HG02885 (cell line): ENCODE measurements around the gene SEMA6A.

ENCODE experiments used
- ATAC-seq: cut with Tn5 transposase; IDR thresholded peaks from one replicate; pipeline ENCODE4 v1.9.1; 2021; ENCODE audit warnings: mild to moderate bottlenecking; ENCODE audit not compliant: unreplicated experiment, poor library complexity

Gene SEMA6A

DNA sequence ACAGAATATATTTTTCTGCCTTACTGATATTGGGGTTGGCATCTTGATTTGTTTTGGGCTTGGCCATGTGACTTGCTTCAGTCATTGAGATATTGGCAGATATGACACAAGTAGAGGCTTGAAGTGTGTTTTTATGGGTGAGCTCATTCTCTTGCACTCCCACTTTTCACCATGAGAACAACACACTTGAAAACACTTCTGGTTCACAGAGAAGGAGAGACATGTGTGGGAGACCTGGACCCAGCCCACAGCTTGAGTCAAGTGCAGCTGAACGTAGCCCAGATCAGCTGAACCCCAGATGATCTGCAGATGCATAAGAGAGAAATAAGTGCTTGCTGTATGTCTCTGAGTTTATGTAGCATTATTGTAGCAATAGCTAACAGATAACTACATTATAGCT lies 155.4 kb downstream of the SEMA6A start:
- ATAC-seq, result no peak

DNA sequence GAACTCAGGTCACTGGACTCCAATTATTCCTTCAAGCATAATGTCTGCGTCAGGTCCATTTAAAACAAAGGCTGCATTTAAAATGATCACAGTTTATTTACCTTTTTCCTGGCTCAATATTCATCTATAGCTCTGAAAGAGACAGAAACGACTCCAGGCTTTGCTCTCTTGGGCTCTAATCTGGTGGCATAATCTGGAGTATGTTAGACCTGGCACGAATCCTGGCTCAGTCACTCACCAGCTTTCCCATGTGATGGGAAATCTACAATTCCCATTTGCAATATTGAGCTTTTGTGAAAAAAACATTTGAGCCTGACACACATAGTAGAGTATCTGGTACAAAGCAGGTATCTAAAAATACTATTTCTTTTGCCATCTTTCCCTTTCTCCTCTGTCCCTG lies 155.8 kb downstream of the SEMA6A start:
- ATAC-seq, result no peak

- no peak for ATAC-seq
Measured at GRCh38 chr5:116418016-116418415, 156.6 kb downstream of the SEMA6A start.

DNA sequence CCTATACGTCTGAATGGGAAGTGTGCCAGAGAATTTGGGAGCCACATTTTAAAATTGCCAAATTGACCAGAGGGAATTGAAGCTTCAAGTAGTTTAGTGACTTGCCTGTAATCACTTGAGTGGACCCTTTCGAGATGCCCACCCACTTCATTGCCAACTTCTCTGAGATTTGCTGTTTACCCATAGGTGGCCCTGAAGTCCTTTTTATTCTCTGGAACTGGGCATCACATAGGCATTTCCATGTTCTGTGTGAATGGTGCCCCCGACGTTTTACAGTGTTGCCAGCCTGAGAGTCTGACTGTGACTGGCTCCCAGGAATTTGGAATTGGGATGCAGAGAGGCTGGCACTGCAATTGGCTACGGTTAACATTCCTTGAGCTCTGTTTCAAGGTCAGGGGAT lies 158.6 kb downstream of the SEMA6A start:
- no peak for ATAC-seq

- no peak for ATAC-seq
Measured at GRCh38 chr5:116415182-116415581, 159.4 kb downstream of the SEMA6A start.

DNA sequence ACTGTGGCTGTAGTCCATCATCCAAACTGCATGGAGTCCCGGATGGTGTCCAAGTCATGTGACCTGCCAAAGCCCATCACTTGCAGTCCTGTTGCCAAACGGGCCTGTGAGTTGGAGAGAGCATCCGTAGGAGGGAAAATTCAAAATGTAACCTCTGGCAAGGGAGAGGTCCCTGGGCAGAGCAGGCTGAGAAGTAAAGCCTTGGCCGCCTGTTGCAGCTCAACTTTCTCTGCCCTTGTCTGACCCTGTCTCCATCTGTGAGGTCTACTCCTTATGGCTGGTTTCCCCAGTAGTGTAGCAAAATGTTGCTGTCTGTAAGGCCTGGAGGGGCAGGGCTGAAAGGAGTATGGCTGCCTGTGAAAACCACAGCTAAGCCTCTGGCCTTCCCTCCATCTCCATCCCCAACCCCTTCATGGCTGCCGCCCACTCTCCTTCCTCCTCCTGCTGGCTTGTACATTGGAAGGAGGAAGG lies 163.5 kb downstream of the SEMA6A start:
- no peak for ATAC-seq

GRCh38 chr5:116410336-116410890 lies 164.2 kb downstream of the SEMA6A start:
- no peak for ATAC-seq

GRCh38 chr5:116409591-116410296 lies 164.9 kb downstream of the SEMA6A start:
- ATAC-seq, result no peak

DNA sequence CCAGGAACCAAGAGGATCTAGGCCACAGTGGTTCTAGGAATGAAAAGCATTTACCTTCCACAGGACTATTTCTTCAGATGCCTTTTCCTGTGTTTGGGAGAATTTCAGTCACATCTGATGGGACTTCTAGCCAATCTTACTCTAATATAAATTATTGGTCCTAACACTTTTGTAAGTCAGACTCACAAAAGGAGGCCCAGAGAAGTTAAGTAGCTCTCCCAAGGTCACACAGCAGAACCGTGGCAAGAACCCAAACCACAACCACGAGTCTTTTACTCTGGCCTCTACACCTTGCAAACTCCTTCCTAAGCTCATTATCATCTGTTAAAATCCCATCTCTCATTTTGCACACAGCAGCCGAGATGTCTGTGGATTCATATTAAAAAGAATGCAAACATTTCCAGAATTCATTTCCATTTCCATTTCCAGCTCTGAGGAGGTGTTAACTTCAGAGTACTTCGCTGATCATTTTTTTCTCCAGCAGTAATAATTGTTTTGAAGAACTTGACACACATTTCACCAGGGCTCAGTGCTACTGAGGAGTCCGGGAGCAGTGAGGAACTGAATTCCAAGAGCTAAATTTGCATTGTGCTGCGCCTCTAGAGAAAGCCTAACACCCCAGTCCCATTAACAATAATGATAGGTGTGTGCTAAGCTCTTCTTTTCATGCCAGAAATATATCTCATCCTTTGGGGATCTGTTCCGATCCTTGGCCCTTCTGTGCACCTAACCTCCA lies 168.1 kb downstream of the SEMA6A start:
- ATAC-seq, result no peak

DNA sequence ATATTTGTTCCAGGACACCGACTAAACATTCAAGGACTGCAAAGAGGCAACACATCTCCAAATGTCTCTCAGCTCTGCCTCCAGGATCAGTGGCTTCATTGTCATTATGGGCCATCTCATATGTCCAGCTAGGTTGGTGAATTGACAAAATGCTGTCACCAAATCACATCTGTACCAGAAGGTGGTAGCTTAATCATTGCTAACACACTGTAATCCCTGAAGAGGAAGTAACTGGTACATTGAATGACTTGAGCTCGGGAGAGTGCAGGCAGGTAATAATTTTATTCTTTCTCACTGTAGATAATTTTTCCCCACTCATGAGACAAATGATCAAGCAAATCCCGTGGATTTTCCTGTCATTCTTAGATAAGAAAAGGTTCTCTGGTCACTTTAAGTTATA lies 169.8 kb downstream of the SEMA6A start:
- ATAC-seq, result no peak

GRCh38 chr5:116404016-116404415 lies 170.6 kb downstream of the SEMA6A start:
- ATAC-seq, result no peak

- ATAC-seq, result no peak
Measured at GRCh38 chr5:116402235-116402634, 172.4 kb downstream of the SEMA6A start.

- ATAC-seq, result no peak
Measured at GRCh38 chr5:116401576-116401975, 173.0 kb downstream of the SEMA6A start.

GRCh38 chr5:116396476-116397099 lies 178.0 kb downstream of the SEMA6A start:
- no peak for ATAC-seq

DNA sequence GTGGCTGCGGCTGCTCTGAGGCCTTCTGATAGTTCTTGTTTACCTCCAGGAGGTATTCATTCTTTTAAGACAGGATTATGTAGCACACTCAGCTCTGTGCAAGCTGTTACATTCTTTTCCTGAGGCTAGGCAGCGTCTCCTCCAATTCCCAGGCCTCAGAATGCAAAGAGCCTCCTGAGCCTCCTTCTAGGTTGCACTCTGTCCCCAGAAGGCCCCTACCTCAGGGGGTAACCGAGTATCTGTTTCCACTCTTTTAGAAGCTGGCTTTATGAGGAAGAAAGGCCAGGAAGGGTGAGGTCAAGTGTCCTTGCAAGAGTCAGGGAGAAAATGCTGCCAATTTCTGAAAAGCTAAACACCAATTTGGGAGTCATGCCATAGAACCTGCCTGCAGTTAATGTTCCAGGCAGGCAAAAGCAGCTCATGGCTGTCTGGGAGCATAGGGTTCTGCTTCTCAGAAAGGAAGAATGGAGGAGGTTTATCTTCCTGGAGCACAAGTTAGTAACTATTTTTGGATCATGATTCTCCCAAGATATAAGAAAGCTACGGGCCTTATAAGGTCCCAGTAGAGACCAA lies 178.9 kb downstream of the SEMA6A start:
- ATAC-seq, result no peak

GRCh38 chr5:116395226-116395625 lies 179.4 kb downstream of the SEMA6A start:
- ATAC-seq, result no peak

DNA sequence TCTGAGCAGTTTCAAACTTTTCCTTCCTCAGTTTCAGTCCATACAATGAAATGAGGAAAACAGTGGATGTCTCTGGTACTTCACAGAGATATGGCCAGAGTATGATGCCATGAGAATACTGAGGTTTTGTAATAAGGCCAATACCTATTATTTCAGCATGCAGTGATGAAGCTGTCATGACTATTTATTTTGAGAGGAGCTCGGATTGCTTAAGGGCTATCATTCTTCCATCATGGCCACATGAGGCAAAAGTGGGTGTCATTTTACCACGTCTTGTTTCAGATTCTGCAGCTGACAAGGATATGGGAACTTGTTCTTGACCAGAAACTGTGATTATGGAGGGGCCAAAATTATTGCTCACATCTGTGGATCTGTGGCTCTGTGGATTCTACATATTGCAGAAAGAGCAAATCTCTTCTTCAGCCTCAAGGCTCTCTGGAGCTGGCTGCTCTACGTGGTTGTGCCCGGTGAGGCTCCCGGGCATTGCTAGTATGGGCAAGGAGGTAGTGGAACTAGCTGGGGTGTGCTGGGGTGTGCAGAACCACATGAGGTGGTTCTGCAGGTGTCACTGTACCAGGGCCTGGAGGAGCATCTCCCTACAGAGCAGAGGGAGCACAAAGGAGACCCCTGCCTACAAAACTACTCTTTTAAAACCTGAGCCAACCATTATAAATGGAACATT lies 180.3 kb downstream of the SEMA6A start:
- ATAC-seq, result no peak
